H1 (cell line): ENCODE measurements around the gene ZCRB1. TPM values are rescaled to one million over a fixed set of nuclear protein-coding genes. Genes with fewer than 3 reads are reported as not detected.

Source experiments
- CTCF ChIA-PET: fragments of 300-600 bp; sonication (Branson Sonifier 250); formaldehyde crosslinking; loops from one replicate; lab custom pipeline; 2021; ENCODE audit not compliant: partially characterized antibody; lab: Charles Lee
- POLR2A ChIA-PET: fragments of 300-600 bp; sonication (Branson Sonifier 250); formaldehyde crosslinking; loops from one replicate; lab custom pipeline; 2021; ENCODE audit warnings: inconsistent platforms; ENCODE audit not compliant: partially characterized antibody; lab: Charles Lee
- DNase-seq, 2 experiments: peaks; one replicate each; pipeline versions ENCODE4 v3.0.0 to v3.0.0-alpha.2; 2010 to 2022; ENCODE audit warnings: low spot score in 2 of 2, low read depth in 1 of 2, mixed read lengths in 1 of 2
- FAIRE-seq: peaks from 2 replicates; lab custom pipeline; 2011; peaks lifted over from hg19 to GRCh38; lab: Jason Lieb, UNC
- H2AFZ ChIP-seq: 2 replicates; pipeline ENCODE4 v1.8.1; 2012; ENCODE audit warnings: low read length, inconsistent platforms
- H2AK5ac ChIP-seq: 2 replicates; pipeline ENCODE4 v1.6.1; 2013; ENCODE audit warnings: low read depth, low read length
- H2BK120ac ChIP-seq: replicated peaks from 2 replicates; pipeline ENCODE3; 2013; ENCODE audit warnings: low read depth, low read length, inconsistent platforms
- H2BK12ac ChIP-seq: 2 replicates; pipeline ENCODE4 v1.6.1; 2013; ENCODE audit warnings: low read depth, low read length
- H2BK15ac ChIP-seq: 2 replicates; pipeline ENCODE4 v1.6.1; 2013; ENCODE audit warnings: low read length
- H2BK20ac ChIP-seq: 2 replicates; pipeline ENCODE4 v1.6.1; 2013; ENCODE audit warnings: low read length
- H2BK5ac ChIP-seq: 2 replicates; pipeline ENCODE4 v1.6.1; 2013; ENCODE audit warnings: low read depth, low read length
- H3K14ac ChIP-seq: 2 replicates; pipeline ENCODE4 v1.6.1; 2013; ENCODE audit warnings: inconsistent platforms; ENCODE audit not compliant: insufficient read length
- H3K18ac ChIP-seq: 2 replicates; pipeline ENCODE4 v1.6.1; 2013; ENCODE audit warnings: low read length; ENCODE audit errors: extremely low read depth
- H3K23ac ChIP-seq: 2 replicates; pipeline ENCODE4 v1.6.1; 2013; ENCODE audit warnings: inconsistent platforms; ENCODE audit not compliant: insufficient read length
- H3K23me2 ChIP-seq: 2 replicates; pipeline ENCODE4 v1.6.1; 2013; ENCODE audit warnings: low read depth, low read length
- H3K27ac ChIP-seq: 2 replicates; pipeline ENCODE4 v1.6.1; 2011; ENCODE audit warnings: low read depth, low read length, inconsistent platforms
- H3K27me3 ChIP-seq, 4 experiments: replicated peaks in 1 of 4; 1 replicate in 1 of 4; 2 replicates in 3 of 4; pipeline versions ENCODE4 v1.6.1 to v1.8.1; 2011 to 2013; ENCODE audit warnings: low read length in 3 of 4, mild to moderate bottlenecking in 3 of 4, inconsistent platforms in 2 of 4, mixed read lengths in 2 of 4, moderate library complexity in 1 of 4; ENCODE audit not compliant: control insufficient read depth in 3 of 4, insufficient read depth in 3 of 4; ENCODE audit errors: extremely low read depth in 1 of 4
- H3K36me3 ChIP-seq, 4 experiments: 2 replicates each; pipeline versions ENCODE4 v1.6.1 to v1.8.1; 2011 to 2013; ENCODE audit warnings: mild to moderate bottlenecking in 4 of 4, low read length in 3 of 4, moderate library complexity in 2 of 4, control low read depth in 1 of 4, inconsistent platforms in 1 of 4; ENCODE audit not compliant: insufficient read depth in 4 of 4, control insufficient read depth in 2 of 4
- H3K4ac ChIP-seq: replicated peaks from 2 replicates; pipeline ENCODE3; 2013; ENCODE audit warnings: low read length, low read depth, mixed read lengths, inconsistent platforms; ENCODE audit not compliant: insufficient read length
- H3K4me1 ChIP-seq, 4 experiments: replicated peaks in 1 of 4; 1 replicate in 1 of 4; 2 replicates in 3 of 4; pipeline versions ENCODE4 v1.6.1 to v1.8.1; 2011 to 2013; ENCODE audit warnings: low read length in 3 of 4, inconsistent platforms in 2 of 4, mixed read lengths in 1 of 4; ENCODE audit not compliant: insufficient read depth in 4 of 4, control insufficient read depth in 3 of 4
- H3K4me2 ChIP-seq, 2 experiments: 2 replicates each; pipeline versions ENCODE4 v1.6.1 to v1.8.1; 2011 to 2013; ENCODE audit warnings: low read depth in 2 of 2, low read length in 2 of 2, control low read depth in 1 of 2, inconsistent platforms in 1 of 2, mild to moderate bottlenecking in 1 of 2; ENCODE audit not compliant: insufficient read depth in 1 of 2
- H3K4me3 ChIP-seq, 4 experiments: fragments of 200-600, 300-600 bp in 1 of 4; sonication (generic), shearing (Covaris generic), sonication (Bioruptor Twin) in 1 of 4; 2 replicates each; pipeline versions ENCODE4 v1.5.1 to v1.8.1; 2011 to 2016; ENCODE audit warnings: low read length in 4 of 4, low read depth in 3 of 4, control low read depth in 2 of 4, inconsistent platforms in 2 of 4, mild to moderate bottlenecking in 2 of 4, mixed read lengths in 1 of 4, moderate library complexity in 1 of 4; ENCODE audit not compliant: insufficient read depth in 2 of 4; ENCODE audit errors: extremely low read depth in 1 of 4
- H3K56ac ChIP-seq: replicated peaks from 2 replicates; pipeline ENCODE3; 2013; ENCODE audit warnings: low read depth, mild to moderate bottlenecking, mixed read lengths, low read length, inconsistent platforms; ENCODE audit not compliant: insufficient read length
- H3K79me1 ChIP-seq: 2 replicates; pipeline ENCODE4 v1.6.1; 2013; ENCODE audit warnings: low read depth, low read length, control low read depth
- H3K79me2 ChIP-seq, 2 experiments: 2 replicates each; pipeline versions ENCODE4 v1.6.1 to v1.8.1; 2012 to 2013; ENCODE audit warnings: low read length in 2 of 2, mild to moderate bottlenecking in 2 of 2, inconsistent platforms in 1 of 2; ENCODE audit not compliant: insufficient read depth in 2 of 2, control insufficient read depth in 1 of 2
- H3K9ac ChIP-seq, 4 experiments: replicated peaks in 1 of 4; 1 replicate in 1 of 4; 2 replicates in 3 of 4; pipeline versions ENCODE4 v1.6.1 to v1.8.1; 2011 to 2013; ENCODE audit warnings: low read depth in 3 of 4, low read length in 3 of 4, control low read depth in 2 of 4, mild to moderate bottlenecking in 2 of 4, moderate library complexity in 2 of 4, inconsistent platforms in 1 of 4; ENCODE audit errors: extremely low read depth in 1 of 4
- H3K9me3 ChIP-seq, 2 experiments: 2 replicates each; pipeline versions ENCODE4 v1.6.1 to v1.8.1; 2012 to 2013; ENCODE audit warnings: mild to moderate bottlenecking in 2 of 2, moderate library complexity in 2 of 2, control low read depth in 1 of 2, inconsistent platforms in 1 of 2, low read depth in 1 of 2, low read length in 1 of 2, mixed read lengths in 1 of 2; ENCODE audit not compliant: insufficient read depth in 2 of 2
- H4K20me1 ChIP-seq, 2 experiments: replicated peaks in 1 of 2; 2 replicates each; pipeline versions ENCODE3 to v1.8.1; 2011 to 2013; ENCODE audit warnings: inconsistent platforms in 2 of 2, low read length in 2 of 2, mild to moderate bottlenecking in 1 of 2; ENCODE audit not compliant: insufficient read depth in 2 of 2, control insufficient read depth in 1 of 2
- H4K5ac ChIP-seq: 2 replicates; pipeline ENCODE4 v1.6.1; 2013; ENCODE audit warnings: low read length, low read depth, mixed read lengths, inconsistent platforms; ENCODE audit not compliant: insufficient read length
- H4K8ac ChIP-seq: 2 replicates; pipeline ENCODE4 v1.8.0; 2013; ENCODE audit warnings: mild to moderate bottlenecking, moderate library complexity, low read length, inconsistent platforms; ENCODE audit not compliant: insufficient read depth; ENCODE audit errors: extremely low read depth
- H4K91ac ChIP-seq: replicated peaks from 2 replicates; pipeline ENCODE3; 2013; ENCODE audit warnings: low read length, mixed read lengths, inconsistent platforms; ENCODE audit not compliant: insufficient read length
- BACH1 ChIP-seq: IDR thresholded peaks from 2 replicates; pipeline ENCODE4 v1.6.1; 2012; ENCODE audit warnings: low read length, improper control_type of control experiment
- BCL11A ChIP-seq, 2 experiments: IDR thresholded peaks; one replicate each; pipeline ENCODE4 v1.6.1; 2011; ENCODE audit warnings: low read depth in 2 of 2, low read length in 2 of 2, mild to moderate bottlenecking in 2 of 2
- BRCA1 ChIP-seq: IDR thresholded peaks from 2 replicates; pipeline ENCODE4 v1.6.1; 2012; ENCODE audit warnings: low read depth, low read length, improper control_type of control experiment
- CBX5 ChIP-seq: fragments of 300-800, 300-1000 bp; sonication (generic); IDR thresholded peaks from 2 replicates; pipeline ENCODE4 v1.7.1; 2016; ENCODE audit warnings: antibody characterized with exemption, low read length, low read depth
- CEBPB ChIP-seq: IDR thresholded peaks from 2 replicates; pipeline ENCODE4 v1.6.1; 2012; ENCODE audit warnings: low read depth, low read length
- JUN ChIP-seq: IDR thresholded peaks from 2 replicates; pipeline ENCODE4 v1.6.1; 2011; ENCODE audit warnings: low read depth, mild to moderate bottlenecking, improper control_type of control experiment, low read length
- RAD21 ChIP-seq, 2 experiments: IDR thresholded peaks in 1 of 2; conservative IDR thresholded peaks in 1 of 2; 2 replicates each; pipeline ENCODE4 v1.6.1; 2011; ENCODE audit warnings: low read depth in 2 of 2, low read length in 2 of 2, improper control_type of control experiment in 1 of 2, inconsistent platforms in 1 of 2, mild to moderate bottlenecking in 1 of 2, moderate library complexity in 1 of 2
- RBBP5 ChIP-seq: IDR thresholded peaks from 2 replicates; pipeline ENCODE4 v1.7.1; 2012; ENCODE audit warnings: low read depth, mild to moderate bottlenecking, inconsistent platforms, low read length, moderate library complexity, borderline replicate concordance
- SAP30 ChIP-seq: fragments of 300-600 bp; sonication (generic); IDR thresholded peaks from 2 replicates; pipeline ENCODE4 v1.7.1; 2012; ENCODE audit warnings: low read length, moderate library complexity, mild to moderate bottlenecking, inconsistent platforms; ENCODE audit not compliant: insufficient read depth, insufficient replicate concordance
- SIN3A ChIP-seq, 2 experiments: IDR thresholded peaks in 1 of 2; conservative IDR thresholded peaks in 1 of 2; 2 replicates each; pipeline ENCODE4 v1.6.1; 2011 to 2012; ENCODE audit warnings: low read length in 2 of 2, improper control_type of control experiment in 1 of 2, low read depth in 1 of 2, mild to moderate bottlenecking in 1 of 2
- SIX5 ChIP-seq: IDR thresholded peaks from 2 replicates; pipeline ENCODE4 v1.6.1; 2011; ENCODE audit warnings: mild to moderate bottlenecking, low read depth, low read length
- SP2 ChIP-seq: IDR thresholded peaks from 2 replicates; pipeline ENCODE4 v1.6.1; 2012; ENCODE audit warnings: mild to moderate bottlenecking, low read length, inconsistent platforms
- SUZ12 ChIP-seq: fragments of 200-600 bp; sonication (generic); IDR thresholded peaks from 2 replicates; pipeline ENCODE4 v1.6.1; 2012; ENCODE audit warnings: mild to moderate bottlenecking, inconsistent platforms, low read length, moderate library complexity, mixed read lengths
- TAF1 ChIP-seq: IDR thresholded peaks from 2 replicates; pipeline ENCODE4 v1.6.1; 2011; ENCODE audit warnings: mild to moderate bottlenecking, low read depth, low read length
- TEAD4 ChIP-seq: IDR thresholded peaks from 2 replicates; pipeline ENCODE4 v1.6.1; 2012; ENCODE audit warnings: low read depth, low read length, inconsistent platforms, mixed read lengths
- YY1 ChIP-seq: IDR thresholded peaks from 2 replicates; pipeline ENCODE4 v1.6.1; 2011; ENCODE audit warnings: low read depth, mild to moderate bottlenecking, low read length
- WGBS, 2 experiments: shearing (Covaris generic) in 1 of 2; methylation state at CpG; one replicate each; pipeline versions ENCODE4 v1.1.6 to v1.1.7; 2013 to 2015; ENCODE audit warnings: low lambda C conversion rate in 2 of 2, mixed read lengths in 2 of 2, inconsistent platforms in 1 of 2, low coverage in 1 of 2, missing lambda C conversion rate in 1 of 2; ENCODE audit not compliant: insufficient replicate concordance in 2 of 2, insufficient coverage in 1 of 2, insufficient read length in 1 of 2; ENCODE audit errors: extremely low coverage in 1 of 2, missing lambda C conversion rate in 1 of 2; 5-methylcytosine and 5-hydroxymethylcytosine counted together
- polyA plus RNA-seq, 7 experiments: library from polyadenylated mRNA; depleted of rRNA in 3 of 7; stranded (reverse) in 5 of 7; unstranded in 2 of 7; fragments of >200 nt in 5 of 7; fragments of 200-250 nt in 2 of 7; gene quantifications; 1 replicate in 5 of 7; 2 replicates in 1 of 7; 4 replicates in 1 of 7; pipeline versions ENCODE4 v1.2.1 to v1.2.3, GENCODE V29; 2011 to 2013; ENCODE audit warnings: missing spikeins in 2 of 7, mixed read lengths in 2 of 7
- total RNA-seq: library from RNA; stranded (reverse); fragmentation: NEBNext Ultra II Directional; extraction: Animal tissue kit (Norgen Biotek cat#: 25700); gene quantifications from 2 replicates; pipeline ENCODE4 v1.2.1, GENCODE V29; 2021

The ZCRB1 gene
- total and polyA plus RNA-seq, 2 of the 8 experiments (the other 6 are each of a cell fraction or from before 2014, with no cell fraction given) = 22.0 to 52.5 TPM

GRCh38 chr12:42270596-42270995 lies 55.3 kb downstream of the ZCRB1 start:
- Histone ChIP-seq H3K4me3 (no peak overlapping the region), H3K79me1 (no peaks in the 10 kb centered on the region), H3K23ac (no peak overlapping the region), H3K23me2 (no peaks in the 10 kb centered on the region), H2BK120ac (no peak overlapping the region), H4K91ac (no peak overlapping the region), H2BK20ac (no peak overlapping the region), H3K4me1 (peaks cover 0 to 1% (median under 1%) of the 10 kb centered on the region in 4 experiments; a peak in 2 of 7 replicates), H3K79me2 (no peaks in the 10 kb centered on the region), H4K20me1 (no peaks in the 10 kb centered on the region), H2BK15ac (no peak overlapping the region), H3K56ac (no peak overlapping the region), H4K5ac (no peak overlapping the region), H2AK5ac (no peak overlapping the region), H3K27ac (no peak overlapping the region), H3K4me2 (no peak overlapping the region), H3K27me3 (no peaks in the 10 kb centered on the region), H3K36me3 (no peaks in the 10 kb centered on the region), H2AFZ (no peak overlapping the region), H3K14ac (no peak overlapping the region), H3K4ac (no peak overlapping the region), H2BK12ac (no peak overlapping the region), H2BK5ac (no peak overlapping the region), H4K8ac (no peak overlapping the region), H3K9me3 (peaks cover 0 to 5% of the 10 kb centered on the region in 2 experiments; a peak in 1 of 4 replicates), H3K9ac (no peak overlapping the region), H3K18ac (no peak overlapping the region)
- TF ChIP-seq RAD21 (IDR thresholded peaks at IDR 0.05 in 1 of 2, conservative IDR thresholded peaks at IDR 0.05 in 1 of 2; ENCODE audit: low read depth in 2 of 2, low read length in 2 of 2) (no peak), BCL11A (IDR thresholded peaks at IDR 0.05; ENCODE audit: low read depth in 2 of 2, low read length in 2 of 2) (no peak), SUZ12 (no peak), BRCA1 (no peak), JUN (no peak), SIN3A (conservative IDR thresholded peaks at IDR 0.05 in 1 of 2, IDR thresholded peaks at IDR 0.05 in 1 of 2; ENCODE audit: low read depth in 1 of 2, low read length in 2 of 2) (no peak), TEAD4 (no peak), SAP30 (no peak), BACH1 (no peak), TAF1 (no peak), SIX5 (no peak), CEBPB (no peak), SP2 (no peak), CBX5 (no peak), RBBP5 (no peak), YY1 (no peak)
- no peak for FAIRE-seq
- 77% methylated on average over 3 of the region's 4 CpGs; no CpG with 5 or more reads in 1 of the 2 experiments for WGBS, 2 experiments
- no peak for DNase-seq
- ChIA-PET POLR2A (no interaction called here), CTCF (no interaction called here)
